GM18505 (cell line): ENCODE data around the gene SLC39A9.

Experiments
- ATAC-seq: cut with Tn5 transposase; IDR thresholded peaks from one replicate; pipeline ENCODE4 v1.9.1; 2021; ENCODE audit not compliant: unreplicated experiment
- POLR2A ChIP-seq: IDR thresholded peaks from 4 replicates; pipeline ENCODE4 v1.6.1; 2011; ENCODE audit warnings: borderline replicate concordance; ENCODE audit not compliant: insufficient read depth, insufficient read length; ENCODE audit errors: extremely low read depth

The SLC39A9 gene

DNA sequence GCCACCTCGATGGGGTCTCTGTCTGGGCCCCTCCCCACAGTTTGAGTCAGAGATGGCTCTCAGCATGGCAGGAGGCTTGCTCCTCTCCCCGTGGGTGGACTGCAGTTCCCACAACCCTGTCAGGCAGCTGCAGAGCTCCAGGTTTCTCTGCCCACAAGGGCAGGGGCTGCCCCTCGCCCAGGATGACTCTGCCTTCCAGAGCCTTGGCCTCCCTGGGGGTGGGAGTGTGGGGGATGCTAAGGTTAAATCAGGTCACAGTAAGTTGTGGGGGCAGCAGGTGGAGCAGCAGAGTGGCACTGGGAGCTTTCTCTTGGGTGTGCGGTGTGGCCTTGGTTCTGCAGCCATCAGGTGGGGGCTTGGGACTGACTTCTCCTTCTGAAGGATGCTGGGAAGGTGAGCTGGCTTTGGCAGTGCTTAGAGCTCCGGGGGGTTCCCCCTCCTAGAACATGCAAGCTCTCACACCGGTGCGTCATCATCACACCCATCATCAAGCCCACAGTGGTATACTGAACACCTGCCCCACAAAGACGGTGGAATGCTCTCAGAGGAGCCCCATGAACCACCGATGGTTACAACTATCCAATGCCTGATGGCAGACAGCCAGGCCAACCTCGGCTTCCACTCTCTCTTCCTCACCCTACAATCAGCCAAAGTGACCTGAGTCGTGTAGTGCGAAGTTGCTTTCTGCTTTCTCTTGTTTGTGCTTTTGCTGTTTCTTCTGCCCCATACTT, 40.1 kb upstream of the SLC39A9 start:
- no peak for ATAC-seq
- no peak for TF ChIP-seq POLR2A

DNA sequence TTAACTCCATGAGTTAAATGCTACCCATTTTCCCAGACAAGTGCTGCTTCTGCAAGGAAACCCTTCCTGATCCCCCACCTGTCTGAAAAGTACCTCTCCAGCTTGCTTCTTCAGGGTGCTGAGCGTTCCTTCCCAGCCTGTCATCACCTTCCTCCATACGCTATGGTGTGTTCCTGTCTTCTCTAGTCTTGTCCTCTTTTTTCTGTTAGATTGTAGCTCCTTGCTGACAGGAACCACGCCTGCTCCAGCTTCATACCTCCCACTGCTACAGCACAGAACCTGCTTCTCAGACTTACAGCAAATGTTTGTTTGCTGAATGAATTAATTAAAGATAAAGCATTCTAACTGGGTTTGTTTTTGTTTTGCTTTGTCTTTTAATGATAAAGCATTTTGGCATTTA, 39.5 kb upstream of the SLC39A9 start:
- TF ChIP-seq POLR2A = no peak
- no peak for ATAC-seq

DNA sequence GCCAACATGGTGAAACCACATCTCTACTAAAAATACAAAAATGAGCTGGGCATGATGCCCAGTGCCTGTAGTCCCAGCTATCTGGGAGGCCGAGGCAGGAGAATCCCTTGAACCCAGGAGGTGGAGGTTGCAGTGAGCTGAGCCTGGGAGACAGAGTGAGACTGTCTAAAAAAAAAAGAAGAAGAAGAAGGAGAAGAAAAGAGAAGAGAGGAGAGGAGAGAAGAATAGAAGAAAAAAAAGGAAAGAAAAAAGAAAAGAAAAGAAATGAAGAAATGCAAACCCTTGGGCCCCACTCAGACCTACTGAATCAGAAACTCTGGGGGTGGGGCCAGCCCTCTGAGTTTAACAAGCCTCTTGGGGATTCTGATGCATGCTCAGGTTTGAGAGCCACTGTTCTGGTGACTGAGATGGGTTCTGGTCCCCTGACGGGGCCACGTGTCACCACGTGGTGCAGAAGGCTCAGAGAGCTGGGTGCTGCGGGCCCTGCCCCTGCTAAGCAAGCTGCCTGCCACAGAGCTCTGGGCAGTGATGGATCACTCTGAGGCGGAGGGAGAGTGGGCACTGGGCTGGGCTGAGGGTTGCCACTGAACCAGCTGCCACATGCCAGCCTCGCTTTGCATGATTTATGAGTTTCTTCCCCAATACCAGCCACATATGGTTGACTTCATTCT, 37.9 kb upstream of the SLC39A9 start:
- ATAC-seq = no peak
- no peak for TF ChIP-seq POLR2A

DNA sequence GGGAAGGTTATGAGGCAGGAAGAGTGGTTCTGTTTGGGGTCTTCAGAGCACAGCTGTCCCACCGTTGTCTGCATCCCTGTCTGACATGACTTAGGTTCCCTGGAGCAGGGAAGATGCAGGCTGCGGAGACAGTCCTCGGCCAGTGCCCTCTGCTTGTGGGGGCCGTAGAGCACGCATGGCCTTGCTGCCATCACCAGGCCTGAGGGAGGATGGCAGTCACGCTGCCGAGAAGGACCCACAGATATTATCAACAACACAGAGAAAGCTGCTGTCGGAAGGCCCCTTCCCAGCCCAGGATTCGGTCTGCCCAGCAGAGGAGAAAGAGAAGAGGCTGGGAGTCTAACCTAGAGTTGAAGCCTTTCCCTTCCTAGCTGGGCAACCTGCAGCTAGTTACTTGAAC, 35.4 kb upstream of the SLC39A9 start:
- TF ChIP-seq POLR2A = no peak
- ATAC-seq = no peak

DNA sequence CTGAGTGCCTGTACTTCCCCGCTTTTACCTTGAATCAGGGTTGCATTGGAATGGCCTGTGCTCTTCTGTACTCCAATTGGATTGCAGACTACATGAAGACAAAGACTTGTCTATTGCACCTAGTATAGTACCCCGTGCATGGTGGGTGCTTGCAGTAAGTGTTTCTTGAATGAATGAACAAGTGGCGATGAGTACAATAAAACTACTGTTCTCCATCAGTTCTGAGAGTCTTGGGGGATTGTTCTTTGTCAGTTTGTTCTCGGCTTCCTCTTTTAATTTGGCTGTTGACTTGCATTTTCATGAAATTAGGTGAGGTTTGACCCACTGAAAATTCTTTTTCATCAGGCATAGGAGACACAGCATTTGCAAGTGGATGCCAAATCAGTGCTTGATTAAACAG, 34.5 kb upstream of the SLC39A9 start:
- no peak for ATAC-seq
- no peak for TF ChIP-seq POLR2A

DNA sequence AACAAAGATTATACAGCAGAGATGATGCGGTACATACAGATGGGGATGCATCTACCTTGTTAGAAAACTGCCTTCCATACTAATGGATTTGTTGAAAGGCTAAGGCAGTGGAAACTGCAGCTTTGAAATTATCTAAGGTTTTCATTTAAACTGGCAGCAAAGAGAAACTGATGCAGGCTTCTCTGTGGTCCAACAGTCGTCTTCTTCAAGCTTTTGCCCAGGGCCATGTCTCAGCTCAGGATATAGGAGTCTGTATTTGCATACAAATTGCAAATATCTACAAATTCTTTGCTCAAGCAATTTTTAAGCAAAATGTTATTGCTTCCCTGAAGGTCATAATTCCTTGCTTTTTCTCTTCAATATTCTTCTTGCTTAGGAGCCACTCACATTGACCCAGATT, 34.1 kb upstream of the SLC39A9 start:
- ATAC-seq = no peak
- TF ChIP-seq POLR2A = no peak

DNA sequence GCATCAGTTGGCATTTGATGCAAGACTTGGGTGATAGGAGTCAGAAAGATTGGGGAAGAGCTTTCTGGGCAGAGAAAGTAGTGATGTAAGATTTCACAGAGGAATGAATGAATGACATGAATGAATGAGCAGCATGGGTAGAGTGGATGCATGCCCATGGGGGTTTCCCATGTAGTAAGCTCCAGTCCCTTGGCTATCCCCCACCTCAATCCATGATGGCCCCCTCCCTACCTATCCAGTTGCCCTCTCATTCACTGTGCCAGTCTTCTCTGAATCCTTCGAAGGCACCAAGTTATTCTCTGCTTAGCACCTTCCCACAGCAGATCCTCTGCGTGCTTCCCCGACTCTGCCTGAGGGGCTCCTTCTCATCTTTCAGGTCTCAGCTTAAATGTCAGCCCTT, 32.4 kb upstream of the SLC39A9 start:
- TF ChIP-seq POLR2A = no peak
- ATAC-seq = no peak

DNA sequence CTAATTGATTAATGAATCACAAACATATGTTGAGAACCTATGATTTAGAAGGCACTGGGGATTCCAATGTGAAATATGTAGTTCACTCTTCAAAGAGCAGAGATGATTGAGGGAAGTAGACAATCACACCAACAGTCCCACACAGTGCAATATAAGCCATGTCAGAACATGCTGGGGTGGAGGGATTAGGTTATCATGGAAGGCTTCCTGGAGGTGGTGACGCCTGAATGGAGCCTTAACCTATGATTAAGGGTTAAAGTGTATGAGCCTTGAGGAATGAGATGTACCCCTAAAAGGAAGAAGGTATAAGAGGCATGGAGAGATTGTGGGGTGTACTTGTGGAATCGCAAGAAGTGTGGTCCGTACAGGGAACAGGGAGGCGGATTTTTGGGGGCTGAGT, 31.7 kb upstream of the SLC39A9 start:
- TF ChIP-seq POLR2A = no peak
- no peak for ATAC-seq

DNA sequence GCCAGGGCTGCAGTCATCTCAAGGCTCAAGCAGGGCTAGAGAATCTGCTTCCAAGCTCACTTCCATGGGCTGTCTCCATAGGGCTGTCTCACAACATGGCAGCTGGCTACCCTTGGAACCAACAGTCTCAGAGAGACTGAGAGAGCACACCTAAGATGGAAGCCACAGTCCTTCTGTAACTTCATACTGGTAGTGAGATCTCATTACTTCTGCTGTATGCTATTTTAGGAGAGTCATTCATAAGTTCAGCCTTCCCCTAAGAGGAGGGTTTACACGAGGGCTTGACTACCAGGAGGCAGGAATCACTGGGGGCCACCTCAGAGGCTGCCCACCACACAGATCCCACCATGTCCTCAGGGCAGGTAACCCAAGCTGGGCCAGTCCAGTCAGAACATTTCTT, 30.1 kb upstream of the SLC39A9 start:
- no peak for TF ChIP-seq POLR2A
- ATAC-seq = no peak

DNA sequence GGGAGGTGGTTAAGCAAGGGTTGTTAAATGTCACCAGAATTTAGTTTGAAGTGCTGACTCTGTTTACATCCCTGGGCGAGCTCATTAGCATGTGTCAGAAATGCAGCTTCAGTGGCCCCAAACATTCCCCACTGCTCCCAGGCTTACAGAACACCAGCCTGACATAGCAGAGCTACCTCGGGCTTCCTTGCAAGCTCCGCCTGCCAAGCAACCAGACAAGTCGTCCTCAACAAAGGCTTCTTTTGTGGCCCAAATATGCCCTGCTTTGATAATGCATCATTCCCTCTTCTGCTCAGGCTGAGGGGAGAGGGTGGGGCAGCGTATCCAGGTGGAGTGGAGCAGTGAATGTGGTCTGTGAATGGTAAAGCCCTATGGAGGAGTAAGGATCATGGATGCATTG, 28.4 kb upstream of the SLC39A9 start:
- no peak for ATAC-seq
- no peak for TF ChIP-seq POLR2A

DNA sequence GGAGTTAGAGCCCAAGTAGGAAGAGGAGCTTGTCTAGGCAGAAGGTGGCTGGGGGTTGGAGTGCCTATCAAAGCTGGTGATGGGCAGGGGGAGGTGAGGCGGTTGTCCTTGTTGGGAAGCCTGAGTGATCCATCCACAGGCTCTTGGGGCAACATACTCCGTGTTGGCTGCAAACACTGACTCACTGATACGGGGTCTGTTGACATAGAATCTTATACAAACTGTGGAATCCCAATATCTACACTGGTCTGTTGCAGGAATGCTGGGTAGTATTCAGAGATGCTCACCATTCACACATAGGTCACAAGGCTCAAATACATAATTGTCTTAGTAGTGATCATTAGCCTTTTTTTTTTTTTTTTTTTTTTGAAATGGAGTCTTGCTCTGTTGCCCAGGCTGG, 26.3 kb upstream of the SLC39A9 start:
- ATAC-seq = no peak
- TF ChIP-seq POLR2A = no peak

DNA sequence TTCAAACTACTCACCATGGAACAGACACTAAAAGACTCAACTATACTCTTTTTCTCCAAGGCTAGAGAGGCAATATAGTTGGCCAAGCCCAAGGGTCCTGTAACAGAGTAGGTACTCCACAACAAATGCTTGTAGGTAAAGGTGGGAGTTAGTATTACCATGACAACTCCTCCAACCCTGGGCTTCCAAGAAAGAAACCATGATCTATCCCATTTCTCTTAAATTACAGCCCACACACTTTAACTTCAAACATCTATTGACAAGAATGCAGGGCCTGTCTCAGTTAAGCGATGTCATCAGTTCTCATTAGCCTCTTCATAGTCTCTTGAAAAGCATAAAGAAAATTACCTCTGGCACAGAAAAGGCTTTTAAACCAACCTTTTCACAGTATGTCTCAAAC, 25.4 kb upstream of the SLC39A9 start:
- no peak for ATAC-seq

DNA sequence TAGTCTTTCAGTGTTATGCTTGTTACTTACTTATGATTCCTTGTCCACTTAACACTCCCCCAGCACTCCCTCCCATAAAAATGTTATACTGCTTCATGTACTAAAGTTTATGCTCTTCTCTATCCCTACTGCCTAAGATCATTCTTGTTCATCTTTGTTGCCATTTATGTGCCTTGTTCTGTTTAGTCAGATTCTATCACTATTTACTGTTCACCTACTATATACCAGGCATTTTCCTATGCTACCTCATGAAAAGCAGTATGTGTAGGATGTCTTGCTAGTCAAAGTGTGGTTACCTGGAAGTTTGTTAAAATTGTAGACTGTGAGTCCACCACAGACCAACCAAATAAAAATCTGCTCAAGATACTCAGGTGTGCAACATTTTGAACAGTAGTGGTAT, 24.3 kb upstream of the SLC39A9 start:
- TF ChIP-seq POLR2A = no peak
- ATAC-seq = no peak

More for the DNA sequence above, 25.4 kb upstream of the SLC39A9 start:
- TF ChIP-seq POLR2A = no peak

DNA sequence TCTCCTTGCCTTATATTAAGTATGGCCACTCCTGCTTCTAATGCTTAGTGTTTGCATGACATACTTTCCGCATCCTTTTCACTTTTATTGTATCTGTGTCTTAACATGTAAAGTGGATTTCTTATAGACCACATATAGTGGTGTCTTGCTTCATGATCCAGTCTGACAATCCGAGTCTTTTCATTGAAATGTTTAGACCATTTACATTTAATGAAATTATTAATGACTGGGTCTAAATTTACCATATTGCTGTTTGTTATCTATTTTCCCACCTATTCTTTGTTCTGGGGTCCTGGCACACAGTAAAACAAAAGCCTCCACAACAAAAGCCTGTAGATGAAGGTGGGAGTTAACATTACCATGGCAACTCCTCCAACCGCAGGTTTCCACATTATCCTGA, 23.3 kb upstream of the SLC39A9 start:
- no peak for TF ChIP-seq POLR2A
- ATAC-seq = no peak

DNA sequence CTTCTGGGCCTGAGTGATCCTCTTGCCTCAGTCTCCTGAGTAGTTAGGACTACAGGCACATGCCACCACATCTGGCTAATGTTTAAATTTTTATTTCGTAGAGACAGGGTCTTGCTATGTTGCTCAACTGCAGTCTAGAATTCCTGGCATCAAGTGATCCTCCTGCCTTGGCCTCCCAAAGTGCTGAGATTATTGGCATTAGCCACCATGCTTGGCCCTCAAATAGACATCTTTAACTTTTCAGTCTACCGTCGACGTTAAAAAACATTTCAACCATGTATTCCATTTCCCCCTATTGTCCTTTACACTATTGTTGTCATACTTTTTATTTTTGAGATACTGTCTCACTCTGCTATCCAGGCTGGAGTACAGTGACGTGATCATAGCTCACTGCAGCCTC, 22.8 kb upstream of the SLC39A9 start:
- ATAC-seq = no peak
- no peak for TF ChIP-seq POLR2A

DNA sequence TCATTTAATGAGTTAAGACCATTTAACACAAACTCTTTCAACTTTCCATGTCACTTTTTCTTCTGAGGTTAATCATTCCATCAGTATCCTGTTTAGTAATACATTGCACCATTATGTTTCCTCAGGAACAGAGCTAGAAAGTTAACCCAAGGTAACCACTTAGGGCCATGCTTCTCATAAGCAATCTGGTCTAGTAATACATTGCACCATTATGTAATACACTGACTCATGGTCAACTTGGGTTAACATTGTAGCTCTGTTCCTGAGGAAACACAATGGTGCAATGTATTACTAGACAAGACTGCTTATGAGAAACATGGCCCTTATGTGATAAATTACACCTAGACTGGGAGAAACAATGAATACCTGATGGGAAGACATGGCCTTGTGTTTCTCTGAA, 22.1 kb upstream of the SLC39A9 start:
- no peak for TF ChIP-seq POLR2A
- ATAC-seq = no peak

DNA sequence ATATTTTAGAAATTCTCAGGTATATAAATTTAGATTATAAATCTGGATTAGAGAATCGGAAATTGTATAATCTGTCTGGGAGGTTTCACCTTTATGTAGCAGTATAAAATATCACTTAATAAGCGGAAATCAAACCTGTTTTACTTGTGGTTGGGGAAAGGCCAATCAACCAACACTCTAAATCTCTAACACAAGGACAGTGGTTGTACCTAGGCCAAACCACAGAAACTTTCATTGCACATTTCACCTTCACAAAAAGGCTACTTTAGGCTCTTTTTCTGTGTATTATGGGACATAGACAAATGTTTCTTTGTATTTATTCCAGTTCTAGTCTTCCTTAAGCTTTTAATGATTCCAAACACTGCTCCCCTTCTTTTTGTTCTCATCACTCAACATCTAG, 20.2 kb upstream of the SLC39A9 start:
- no peak for ATAC-seq
- TF ChIP-seq POLR2A = no peak
